SK-MEL-5 (cell line): ENCODE results near the gene CXCL13. TPM values are rescaled to one million over a fixed set of nuclear protein-coding genes. Genes with fewer than 3 reads are reported as not detected.

Experiments used
- DNase-seq: peaks from one replicate; pipeline ENCODE4 v3.0.0-alpha.2; 2016; ENCODE audit warnings: low read depth, low spot score
- in situ Hi-C: cut with HindIII; loops from 2 replicates; pipeline ENCODE4 v1.10.0; 2016; ENCODE audit warnings: low sequenced_read_pairs, high pct_unique_total_duplicates, low pct_unique_long_range_greater_than_20kb
- total RNA-seq: library from RNA; depleted of rRNA; stranded (reverse); fragments of >200 nt; shearing (Covaris generic); gene quantifications from 2 replicates; pipeline ENCODE4 v1.2.3, GENCODE V29; 2014

Gene CXCL13
- total RNA-seq, 1 experiment from 2014 or later: not detected

GRCh38 chr4:77595364-77595973 lies 10.2 kb upstream of the CXCL13 start:
- in situ Hi-C loops: no loop called here
- DNase-seq: no peak

- in situ Hi-C loops: no loop called here
These were observed 6.2 kb upstream of the CXCL13 start for GRCh38 chr4:77599378-77599777.

GRCh38 chr4:77600521-77601451 lies 4.8 kb upstream of the CXCL13 start:
- DNase-seq: peak; percentile 49
- in situ Hi-C loops: no loop called here

More at GRCh38 chr4:77599378-77599777, 6.2 kb upstream of the CXCL13 start:
- peak; percentile 67 for DNase-seq

- no peak for DNase-seq
- in situ Hi-C loops: no loop called here
These were observed 3.9 kb upstream of the CXCL13 start for GRCh38 chr4:77601614-77602187.

- in situ Hi-C loops: no loop called here
- no peak for DNase-seq
These were observed 7.6 kb downstream of the CXCL13 start for GRCh38 chr4:77613267-77613666.

- in situ Hi-C loops: no loop called here
- no peak for DNase-seq
These were observed 9.5 kb downstream of the CXCL13 start for GRCh38 chr4:77615153-77615552.

- in situ Hi-C loops: no loop called here
These were observed 11.6 kb downstream of the CXCL13 start for GRCh38 chr4:77617203-77617602.

GRCh38 chr4:77618383-77619241 lies 13.0 kb downstream of the CXCL13 start:
- in situ Hi-C loops: no loop called here
- peak; percentile 89 for DNase-seq

More at GRCh38 chr4:77617203-77617602, 11.6 kb downstream of the CXCL13 start:
- DNase-seq: no peak

GRCh38 chr4:77619408-77619807 lies 13.8 kb downstream of the CXCL13 start:
- in situ Hi-C loops: no loop called here
- DNase-seq: peak; percentile 66

GRCh38 chr4:77621254-77621653 lies 15.6 kb downstream of the CXCL13 start:
- DNase-seq: no peak
- in situ Hi-C loops: no loop called here

- no peak for DNase-seq
- in situ Hi-C loops: no loop called here
These were observed 17.5 kb downstream of the CXCL13 start for GRCh38 chr4:77623091-77623490.

- no peak for DNase-seq
- in situ Hi-C loops: no loop called here
These were observed 18.6 kb downstream of the CXCL13 start for GRCh38 chr4:77624213-77624612.

- in situ Hi-C loops: no loop called here
- no peak for DNase-seq
These were observed 19.9 kb downstream of the CXCL13 start for GRCh38 chr4:77625485-77625884.

GRCh38 chr4:77629885-77630284 lies 24.3 kb downstream of the CXCL13 start:
- in situ Hi-C loops: no loop called here
- DNase-seq: no peak

GRCh38 chr4:77631276-77631675 lies 25.7 kb downstream of the CXCL13 start:
- in situ Hi-C loops: no loop called here

GRCh38 chr4:77634132-77634785 lies 28.6 kb downstream of the CXCL13 start:
- in situ Hi-C loops: no loop called here

More at GRCh38 chr4:77631276-77631675, 25.7 kb downstream of the CXCL13 start:
- no peak for DNase-seq

GRCh38 chr4:77635246-77635645 lies 29.6 kb downstream of the CXCL13 start:
- in situ Hi-C loops: no loop called here
- no peak for DNase-seq

More at GRCh38 chr4:77634132-77634785, 28.6 kb downstream of the CXCL13 start:
- no peak for DNase-seq
